HepG2 (cell line): ENCODE data around the gene PCNP. TPM values are rescaled to one million over a fixed set of nuclear protein-coding genes. Genes with fewer than 3 reads are reported as not detected.

Source experiments
- ATF7-NPFF ChIP-seq: sonication (generic); formaldehyde crosslinking; IDR thresholded peaks from 2 replicates; pipeline ENCODE4 v1.8.1; 2023; ENCODE audit warnings: mild to moderate bottlenecking, low read depth, missing genetic modification reagents, moderate library complexity
- CBFB ChIP-seq: sonication (generic); formaldehyde crosslinking; IDR thresholded peaks from 2 replicates; pipeline ENCODE4 v1.4.0; 2020; ENCODE audit warnings: missing genetic modification reagents
- DNMT1 ChIP-seq: sonication (generic); formaldehyde crosslinking; IDR thresholded peaks from 2 replicates; pipeline ENCODE4 v1.5.1; 2020; ENCODE audit warnings: mild to moderate bottlenecking, missing genetic modification reagents
- ERF ChIP-seq: IDR thresholded peaks from 2 replicates; pipeline ENCODE4 v1.6.1; 2018; ENCODE audit warnings: missing biosample characterization, missing genetic modification reagents
- GTF3A ChIP-seq: sonication (generic); formaldehyde crosslinking; conservative IDR thresholded peaks from 2 replicates; pipeline ENCODE4 v1.4.0; 2020; ENCODE audit warnings: mild to moderate bottlenecking, missing genetic modification reagents
- HDAC2 ChIP-seq: sonication (generic); formaldehyde crosslinking; IDR thresholded peaks from 2 replicates; pipeline ENCODE4 v1.4.0; 2020; ENCODE audit warnings: missing genetic modification reagents
- JDP2 ChIP-seq: sonication (generic); formaldehyde crosslinking; IDR thresholded peaks from 2 replicates; pipeline ENCODE4 v1.8.1; 2022; ENCODE audit warnings: missing genetic modification reagents, borderline replicate concordance
- KAT7 ChIP-seq: IDR thresholded peaks from 2 replicates; pipeline ENCODE4 v1.6.1; 2018; ENCODE audit warnings: borderline replicate concordance, missing compliant biosample characterization
- KDM3A ChIP-seq: IDR thresholded peaks from 2 replicates; pipeline ENCODE4 v1.6.1; 2018; ENCODE audit warnings: low read depth, missing compliant biosample characterization
- MZF1 ChIP-seq: sonication (generic); formaldehyde crosslinking; IDR thresholded peaks from 2 replicates; pipeline ENCODE4 v1.8.1; 2023; ENCODE audit warnings: mild to moderate bottlenecking, missing genetic modification reagents, borderline replicate concordance
- NFE2L2 ChIP-seq: fragments of 150-350 bp; IDR thresholded peaks from 2 replicates; pipeline ENCODE4 v1.6.1; 2014; ENCODE audit warnings: low read length
- RXRA ChIP-seq: sonication (generic); formaldehyde crosslinking; IDR thresholded peaks from 2 replicates; pipeline ENCODE4 v1.5.1; 2020; ENCODE audit warnings: missing genetic modification reagents
- WIZ ChIP-seq: sonication (generic); formaldehyde crosslinking; IDR thresholded peaks from 2 replicates; pipeline ENCODE4 v1.5.1; 2020; ENCODE audit warnings: mild to moderate bottlenecking, missing genetic modification reagents
- ZFP1 ChIP-seq: IDR thresholded peaks from 2 replicates; pipeline ENCODE4 v1.6.1; 2016
- ZFP82 ChIP-seq: sonication (generic); formaldehyde crosslinking; IDR thresholded peaks from 2 replicates; pipeline ENCODE4 v1.5.1; 2020; ENCODE audit warnings: mild to moderate bottlenecking, missing genetic modification reagents, borderline replicate concordance
- ZNF44 ChIP-seq: sonication (generic); formaldehyde crosslinking; IDR thresholded peaks from 2 replicates; pipeline ENCODE4 v1.5.1; 2020; ENCODE audit warnings: mild to moderate bottlenecking, missing genetic modification reagents
- ZNF577 ChIP-seq: sonication (generic); formaldehyde crosslinking; IDR thresholded peaks from 2 replicates; pipeline ENCODE4 v1.4.0; 2020; ENCODE audit warnings: mild to moderate bottlenecking, low read depth, missing genetic modification reagents, borderline replicate concordance
- ZNF660 ChIP-seq: sonication (generic); formaldehyde crosslinking; IDR thresholded peaks from 2 replicates; pipeline ENCODE4 v1.5.1; 2020; ENCODE audit warnings: mild to moderate bottlenecking, low read depth, missing genetic modification reagents, borderline replicate concordance
- polyA plus RNA-seq, 8 experiments: library from polyadenylated mRNA; depleted of rRNA in 3 of 8; stranded (reverse) in 7 of 8; unstranded in 1 of 8; fragments of >200 nt; fragmentation: Illumina TruSeq in 4 of 8; extraction: Trizol in 4 of 8; gene quantifications; 2 replicates each; pipeline versions ENCODE4 v1.2.1 to v1.2.3, GENCODE V29; 2011 to 2016; ENCODE audit warnings: low read depth in 4 of 8, missing spikeins in 1 of 8, mixed read lengths in 1 of 8; ENCODE audit not compliant: insufficient read depth in 1 of 8
- total RNA-seq, 5 experiments: library from RNA; depleted of rRNA; stranded (reverse); fragments of >200 nt; fragmentation: Illumina TruSeq; extraction: Trizol; gene quantifications; 2 replicates each; pipeline ENCODE4 v1.2.3, GENCODE V29; 2016; ENCODE audit warnings: low read depth in 1 of 5
- TF ChIP-seq, protein P1 (sequence below): sonication (generic); formaldehyde crosslinking; IDR thresholded peaks from 2 replicates; pipeline ENCODE4 v1.4.0; 2020; ENCODE audit warnings: missing genetic modification reagents
- TF ChIP-seq, protein P2 (sequence below), 2 experiments: fragments of 450-650 bp in 1 of 2; sonication (generic) in 1 of 2; formaldehyde crosslinking; IDR thresholded peaks; 2 replicates each; pipeline versions ENCODE4 v1.5.0 to v1.8.0; 2020 to 2022; ENCODE audit warnings: mild to moderate bottlenecking in 1 of 2, missing genetic modification reagents in 1 of 2
- TF ChIP-seq, protein P3 (sequence below): conservative IDR thresholded peaks from 2 replicates; pipeline ENCODE4 v1.6.1; 2018; ENCODE audit warnings: missing genetic modification reagents
- TF ChIP-seq, protein P4 (sequence below): fragments of 450-650 bp; IDR thresholded peaks from 2 replicates; pipeline ENCODE4 v1.6.1; 2017
- TF ChIP-seq, protein P5 (sequence below): sonication (generic); formaldehyde crosslinking; IDR thresholded peaks from 2 replicates; pipeline ENCODE4 v1.9.0; 2021; ENCODE audit warnings: missing genetic modification reagents, borderline replicate concordance

PCNP gene
- total and polyA plus RNA-seq, 2 of the 13 experiments (the other 11 are each of a cell fraction or from before 2014, with no cell fraction given), result 44.1 to 78.2 TPM

DNA sequence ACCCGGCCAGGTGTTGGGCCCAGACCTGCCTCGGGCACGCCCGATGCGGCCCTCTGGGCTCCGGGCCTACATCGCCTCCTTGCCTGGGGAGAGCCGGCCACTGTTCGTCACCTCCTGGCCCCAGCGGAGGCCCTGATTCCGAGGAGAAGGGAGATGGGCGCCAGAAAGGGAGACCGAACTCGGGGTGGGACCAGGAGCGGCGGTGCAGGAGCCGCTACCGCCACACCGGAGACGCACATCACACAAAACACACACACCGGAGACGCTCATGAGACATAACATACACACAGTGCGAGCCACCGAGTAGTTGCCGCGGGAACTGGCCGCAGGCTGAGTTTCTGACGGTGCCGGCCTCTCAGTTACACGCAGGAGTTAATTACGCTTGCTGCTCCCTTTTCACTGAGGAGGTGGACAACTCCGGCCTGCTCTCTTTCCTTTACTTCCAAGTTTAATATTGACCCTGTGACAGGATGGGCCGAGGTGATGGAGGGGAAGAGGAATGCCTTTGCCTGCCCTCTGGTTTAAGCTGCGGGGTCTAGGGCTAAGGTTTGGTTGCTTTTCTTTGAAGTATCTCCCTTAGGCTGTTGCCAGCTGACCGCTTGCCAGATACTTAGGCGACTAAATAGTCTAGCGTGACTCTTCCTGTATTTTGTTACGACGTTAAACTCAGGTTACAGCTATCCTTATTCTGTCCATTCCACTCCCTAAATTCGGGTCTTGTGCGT lies 570 bp downstream of the PCNP start (continued):
- TF ChIP-seq, protein P1, sequence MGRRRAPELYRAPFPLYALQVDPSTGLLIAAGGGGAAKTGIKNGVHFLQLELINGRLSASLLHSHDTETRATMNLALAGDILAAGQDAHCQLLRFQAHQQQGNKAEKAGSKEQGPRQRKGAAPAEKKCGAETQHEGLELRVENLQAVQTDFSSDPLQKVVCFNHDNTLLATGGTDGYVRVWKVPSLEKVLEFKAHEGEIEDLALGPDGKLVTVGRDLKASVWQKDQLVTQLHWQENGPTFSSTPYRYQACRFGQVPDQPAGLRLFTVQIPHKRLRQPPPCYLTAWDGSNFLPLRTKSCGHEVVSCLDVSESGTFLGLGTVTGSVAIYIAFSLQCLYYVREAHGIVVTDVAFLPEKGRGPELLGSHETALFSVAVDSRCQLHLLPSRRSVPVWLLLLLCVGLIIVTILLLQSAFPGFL (CRISPR knock-in tag), result no peak
- no peak for TF ChIP-seq DNMT1
- TF ChIP-seq, protein P2, sequence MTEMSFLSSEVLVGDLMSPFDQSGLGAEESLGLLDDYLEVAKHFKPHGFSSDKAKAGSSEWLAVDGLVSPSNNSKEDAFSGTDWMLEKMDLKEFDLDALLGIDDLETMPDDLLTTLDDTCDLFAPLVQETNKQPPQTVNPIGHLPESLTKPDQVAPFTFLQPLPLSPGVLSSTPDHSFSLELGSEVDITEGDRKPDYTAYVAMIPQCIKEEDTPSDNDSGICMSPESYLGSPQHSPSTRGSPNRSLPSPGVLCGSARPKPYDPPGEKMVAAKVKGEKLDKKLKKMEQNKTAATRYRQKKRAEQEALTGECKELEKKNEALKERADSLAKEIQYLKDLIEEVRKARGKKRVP (CRISPR knock-in tag; IDR thresholded peaks at IDR 0.05), result no peak
- TF ChIP-seq KDM3A, result no peak
- no peak for TF ChIP-seq CBFB (CRISPR knock-in tag)
- no peak for TF ChIP-seq MZF1 (CRISPR knock-in tag)
- TF ChIP-seq ZNF577, result no peak
- TF ChIP-seq JDP2 (CRISPR knock-in tag), result no peak; the same call in 1 of the 2 replicates
- TF ChIP-seq, protein P3, sequence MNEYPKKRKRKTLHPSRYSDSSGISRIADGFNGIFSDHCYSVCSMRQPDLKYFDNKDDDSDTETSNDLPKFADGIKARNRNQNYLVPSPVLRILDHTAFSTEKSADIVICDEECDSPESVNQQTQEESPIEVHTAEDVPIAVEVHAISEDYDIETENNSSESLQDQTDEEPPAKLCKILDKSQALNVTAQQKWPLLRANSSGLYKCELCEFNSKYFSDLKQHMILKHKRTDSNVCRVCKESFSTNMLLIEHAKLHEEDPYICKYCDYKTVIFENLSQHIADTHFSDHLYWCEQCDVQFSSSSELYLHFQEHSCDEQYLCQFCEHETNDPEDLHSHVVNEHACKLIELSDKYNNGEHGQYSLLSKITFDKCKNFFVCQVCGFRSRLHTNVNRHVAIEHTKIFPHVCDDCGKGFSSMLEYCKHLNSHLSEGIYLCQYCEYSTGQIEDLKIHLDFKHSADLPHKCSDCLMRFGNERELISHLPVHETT (CRISPR knock-in tag), result no peak
- no peak for TF ChIP-seq HDAC2 (CRISPR knock-in tag)
- TF ChIP-seq, protein P4, sequence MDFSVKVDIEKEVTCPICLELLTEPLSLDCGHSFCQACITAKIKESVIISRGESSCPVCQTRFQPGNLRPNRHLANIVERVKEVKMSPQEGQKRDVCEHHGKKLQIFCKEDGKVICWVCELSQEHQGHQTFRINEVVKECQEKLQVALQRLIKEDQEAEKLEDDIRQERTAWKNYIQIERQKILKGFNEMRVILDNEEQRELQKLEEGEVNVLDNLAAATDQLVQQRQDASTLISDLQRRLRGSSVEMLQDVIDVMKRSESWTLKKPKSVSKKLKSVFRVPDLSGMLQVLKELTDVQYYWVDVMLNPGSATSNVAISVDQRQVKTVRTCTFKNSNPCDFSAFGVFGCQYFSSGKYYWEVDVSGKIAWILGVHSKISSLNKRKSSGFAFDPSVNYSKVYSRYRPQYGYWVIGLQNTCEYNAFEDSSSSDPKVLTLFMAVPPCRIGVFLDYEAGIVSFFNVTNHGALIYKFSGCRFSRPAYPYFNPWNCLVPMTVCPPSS, result no peak
- no peak for TF ChIP-seq ATF7-NPFF (CRISPR knock-in tag)
- no peak for TF ChIP-seq ZNF44 (CRISPR knock-in tag)
- TF ChIP-seq GTF3A (CRISPR knock-in tag), result no peak
- TF ChIP-seq ZFP1 (CRISPR knock-in tag), result no peak
- TF ChIP-seq RXRA, result no peak
- TF ChIP-seq ERF (CRISPR knock-in tag), result no peak
- TF ChIP-seq, protein P5, sequence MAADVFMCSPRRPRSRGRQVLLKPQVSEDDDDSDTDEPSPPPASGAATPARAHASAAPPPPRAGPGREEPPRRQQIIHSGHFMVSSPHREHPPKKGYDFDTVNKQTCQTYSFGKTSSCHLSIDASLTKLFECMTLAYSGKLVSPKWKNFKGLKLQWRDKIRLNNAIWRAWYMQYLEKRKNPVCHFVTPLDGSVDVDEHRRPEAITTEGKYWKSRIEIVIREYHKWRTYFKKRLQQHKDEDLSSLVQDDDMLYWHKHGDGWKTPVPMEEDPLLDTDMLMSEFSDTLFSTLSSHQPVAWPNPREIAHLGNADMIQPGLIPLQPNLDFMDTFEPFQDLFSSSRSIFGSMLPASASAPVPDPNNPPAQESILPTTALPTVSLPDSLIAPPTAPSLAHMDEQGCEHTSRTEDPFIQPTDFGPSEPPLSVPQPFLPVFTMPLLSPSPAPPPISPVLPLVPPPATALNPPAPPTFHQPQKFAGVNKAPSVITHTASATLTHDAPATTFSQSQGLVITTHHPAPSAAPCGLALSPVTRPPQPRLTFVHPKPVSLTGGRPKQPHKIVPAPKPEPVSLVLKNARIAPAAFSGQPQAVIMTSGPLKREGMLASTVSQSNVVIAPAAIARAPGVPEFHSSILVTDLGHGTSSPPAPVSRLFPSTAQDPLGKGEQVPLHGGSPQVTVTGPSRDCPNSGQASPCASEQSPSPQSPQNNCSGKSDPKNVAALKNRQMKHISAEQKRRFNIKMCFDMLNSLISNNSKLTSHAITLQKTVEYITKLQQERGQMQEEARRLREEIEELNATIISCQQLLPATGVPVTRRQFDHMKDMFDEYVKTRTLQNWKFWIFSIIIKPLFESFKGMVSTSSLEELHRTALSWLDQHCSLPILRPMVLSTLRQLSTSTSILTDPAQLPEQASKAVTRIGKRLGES, result no peak; the same call in 1 of the 2 replicates
- TF ChIP-seq WIZ (CRISPR knock-in tag), result no peak
- TF ChIP-seq ZFP82, result no peak
- TF ChIP-seq NFE2L2, result no peak
- TF ChIP-seq KAT7 (CRISPR knock-in tag), result peak; percentile 50; the same call in 1 of the 2 replicates
- no peak for TF ChIP-seq ZNF660 (CRISPR knock-in tag)
